NB4 (cell line): ENCODE data around the gene TAF11.

Experiments
- DNase-seq: peaks from one replicate; pipeline ENCODE4 v3.0.0; 2010; ENCODE audit warnings: low read depth
- H3K4me3 ChIP-seq: one replicate; pipeline ENCODE4 v1.5.1; 2011; ENCODE audit warnings: mild to moderate bottlenecking, low read depth, low read length, moderate library complexity
- CTCF ChIP-seq: IDR thresholded peaks from one replicate; pipeline ENCODE4 v1.5.1; 2012; ENCODE audit warnings: low read depth, low read length
- MYC ChIP-seq: IDR thresholded peaks from 2 replicates; pipeline ENCODE4 v1.6.1; 2011; ENCODE audit warnings: low read depth, low read length
- POLR2A ChIP-seq: IDR thresholded peaks from 2 replicates; pipeline ENCODE4 v1.6.1; 2011; ENCODE audit warnings: mild to moderate bottlenecking; ENCODE audit not compliant: insufficient read length; ENCODE audit errors: extremely low read depth
- TF ChIP-seq, protein P1 (sequence below): IDR thresholded peaks from 2 replicates; pipeline ENCODE4 v1.6.1; 2011; ENCODE audit warnings: low read depth, low read length

The TAF11 gene

DNA sequence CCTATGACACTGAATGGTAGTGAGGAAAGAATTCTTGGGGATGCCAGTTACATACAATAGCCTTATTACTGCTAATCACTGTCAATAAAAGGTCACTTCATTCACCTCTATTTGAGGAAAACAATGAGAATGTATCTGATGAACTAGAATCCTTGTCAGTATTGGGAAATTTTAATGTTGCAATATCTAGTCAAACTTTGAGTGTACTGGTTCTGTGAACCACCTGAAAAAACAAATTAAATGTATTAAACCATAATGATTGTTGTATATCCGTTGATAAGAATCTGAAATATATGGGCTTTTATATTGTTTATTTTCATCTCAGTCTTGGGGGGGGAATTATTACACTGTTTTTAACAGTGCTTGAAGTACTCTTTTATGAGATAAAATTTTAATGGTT lies 10.6 kb downstream of the TAF11 start:
- no peak overlapping the region for H3K4me3 ChIP-seq
- no peak for DNase-seq
- TF ChIP-seq, protein P1, sequence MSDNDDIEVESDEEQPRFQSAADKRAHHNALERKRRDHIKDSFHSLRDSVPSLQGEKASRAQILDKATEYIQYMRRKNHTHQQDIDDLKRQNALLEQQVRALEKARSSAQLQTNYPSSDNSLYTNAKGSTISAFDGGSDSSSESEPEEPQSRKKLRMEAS = no peak

GRCh38 chr6:34876472-34876871 lies 11.4 kb downstream of the TAF11 start:
- H3K4me3 ChIP-seq = no peak overlapping the region
- DNase-seq = no peak
- no peak for TF ChIP-seq POLR2A
- TF ChIP-seq, protein P1 = no peak
- no peak for TF ChIP-seq CTCF
- TF ChIP-seq MYC = no peak

DNA sequence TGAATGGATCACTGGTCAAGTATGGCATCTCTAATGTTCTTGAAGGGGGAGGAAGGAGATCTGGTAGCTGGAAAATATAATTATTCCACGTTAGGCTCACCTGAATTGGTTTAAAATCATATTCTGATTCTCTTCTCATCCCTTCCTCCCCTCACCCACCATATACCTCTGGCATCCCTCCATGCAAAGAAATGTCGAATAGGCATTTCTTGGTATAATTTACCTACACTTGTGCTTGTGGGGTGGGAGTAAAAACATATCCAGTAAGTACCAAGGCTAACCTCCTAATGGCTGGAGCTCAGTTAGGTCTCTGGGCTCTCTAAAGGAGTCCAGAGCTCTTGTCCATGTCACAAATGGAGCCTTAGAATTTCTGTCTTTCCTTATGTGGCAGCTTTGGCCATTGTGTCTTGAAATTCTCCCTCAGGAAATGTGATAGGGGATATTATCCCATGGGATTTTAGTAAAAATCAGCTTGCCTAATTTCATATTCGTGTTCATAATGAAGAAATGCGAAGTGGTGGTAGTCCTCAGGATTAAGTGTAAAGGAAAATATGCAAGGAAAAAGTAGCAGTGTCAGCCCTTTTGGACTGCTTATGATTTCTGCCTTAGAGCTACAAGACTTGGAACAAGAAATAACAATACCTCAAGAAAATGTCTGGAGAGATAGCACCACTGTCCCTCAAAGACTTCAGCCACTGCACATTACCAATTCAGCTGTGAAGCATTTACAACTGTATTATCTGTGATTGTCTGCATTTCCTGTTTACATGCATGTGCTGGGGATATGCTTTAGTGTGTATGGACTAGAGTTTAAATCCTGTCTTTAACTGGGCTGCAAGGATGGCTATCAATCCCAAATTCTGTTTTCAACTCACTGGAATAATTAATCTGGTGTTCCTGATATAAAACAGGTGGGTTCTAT lies 12.3 kb downstream of the TAF11 start:
- TF ChIP-seq POLR2A = no peak
- TF ChIP-seq, protein P1 = no peak
- no peak for TF ChIP-seq MYC
- TF ChIP-seq CTCF = no peak
- no peak for DNase-seq
- H3K4me3 ChIP-seq = no peak overlapping the region

DNA sequence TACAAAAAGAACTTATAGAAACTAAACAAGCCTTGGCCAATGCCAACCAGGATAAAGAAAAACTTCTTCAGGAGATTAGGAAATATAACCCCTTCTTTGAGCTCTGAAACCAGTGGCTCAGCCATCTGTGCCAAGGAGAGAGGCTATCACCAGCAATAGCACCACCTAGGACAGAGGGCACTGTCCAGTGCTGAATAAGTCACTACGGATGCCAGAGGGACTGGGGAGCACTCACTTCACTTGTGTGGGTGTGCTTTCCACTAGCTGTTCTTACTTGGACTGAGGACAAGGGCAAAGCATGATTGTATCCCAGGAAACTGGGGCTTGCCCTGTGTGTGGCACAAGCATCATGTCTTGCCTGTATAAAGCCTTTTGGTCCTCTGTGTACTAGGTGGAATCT lies 15.5 kb downstream of the TAF11 start:
- TF ChIP-seq MYC (no peak), CTCF (no peak), POLR2A (no peak)
- TF ChIP-seq, protein P1 = no peak
- H3K4me3 ChIP-seq = no peak overlapping the region
- DNase-seq = no peak

DNA sequence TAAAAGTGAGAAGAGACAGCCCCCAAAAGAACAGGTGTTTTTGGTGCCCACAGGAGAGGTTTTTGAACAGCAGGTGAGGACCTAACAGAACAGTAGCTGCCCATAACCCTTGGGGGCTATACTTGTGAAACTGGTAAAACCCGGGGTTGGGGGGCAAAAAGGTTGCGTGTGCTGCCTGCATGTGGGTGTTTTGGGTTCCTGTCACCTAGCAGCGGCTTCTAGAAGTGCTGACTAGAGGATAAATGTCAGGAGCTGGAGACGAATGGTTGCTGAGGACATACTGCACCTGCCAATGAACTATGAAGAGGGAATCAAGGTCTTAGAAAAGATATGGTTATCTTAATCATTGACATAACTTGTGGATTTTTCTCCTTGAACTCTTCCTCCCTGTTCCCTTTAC lies 16.0 kb downstream of the TAF11 start:
- no peak for DNase-seq
- no peak overlapping the region for H3K4me3 ChIP-seq
- no peak for TF ChIP-seq MYC
- no peak for TF ChIP-seq CTCF
- TF ChIP-seq, protein P1 = no peak
- TF ChIP-seq POLR2A = no peak

DNA sequence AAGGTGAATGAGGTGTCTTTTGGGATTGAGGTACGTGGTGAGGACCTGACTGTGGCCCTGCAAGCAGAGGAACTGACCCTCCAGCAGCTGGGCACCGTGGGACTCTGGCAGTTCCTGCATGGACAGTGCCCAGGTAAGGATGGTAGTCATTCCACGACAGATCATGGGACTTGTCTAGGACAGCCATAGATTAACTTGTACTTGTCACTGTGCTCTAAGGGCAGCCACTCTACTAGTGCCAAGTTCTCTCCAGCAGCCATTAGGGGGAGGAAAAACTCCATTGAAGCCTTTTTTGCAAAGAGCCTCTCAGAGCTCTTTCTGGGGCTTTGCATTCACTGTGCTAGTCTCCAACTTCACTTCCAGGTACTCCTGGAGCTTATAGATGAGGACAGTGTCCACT lies 20.4 kb downstream of the TAF11 start:
- TF ChIP-seq POLR2A (no peak), CTCF (no peak), MYC (no peak)
- TF ChIP-seq, protein P1 = no peak
- no peak overlapping the region for H3K4me3 ChIP-seq
- peak; percentile 27 for DNase-seq
